Measurements from ENCODE around the gene KSR1. TPM values are rescaled to one million over a fixed set of nuclear protein-coding genes. Genes with fewer than 3 reads are reported as not detected.

Gene KSR1
- total RNA-seq, 1 donor from 2014 or later: 59.6 TPM

DNA sequence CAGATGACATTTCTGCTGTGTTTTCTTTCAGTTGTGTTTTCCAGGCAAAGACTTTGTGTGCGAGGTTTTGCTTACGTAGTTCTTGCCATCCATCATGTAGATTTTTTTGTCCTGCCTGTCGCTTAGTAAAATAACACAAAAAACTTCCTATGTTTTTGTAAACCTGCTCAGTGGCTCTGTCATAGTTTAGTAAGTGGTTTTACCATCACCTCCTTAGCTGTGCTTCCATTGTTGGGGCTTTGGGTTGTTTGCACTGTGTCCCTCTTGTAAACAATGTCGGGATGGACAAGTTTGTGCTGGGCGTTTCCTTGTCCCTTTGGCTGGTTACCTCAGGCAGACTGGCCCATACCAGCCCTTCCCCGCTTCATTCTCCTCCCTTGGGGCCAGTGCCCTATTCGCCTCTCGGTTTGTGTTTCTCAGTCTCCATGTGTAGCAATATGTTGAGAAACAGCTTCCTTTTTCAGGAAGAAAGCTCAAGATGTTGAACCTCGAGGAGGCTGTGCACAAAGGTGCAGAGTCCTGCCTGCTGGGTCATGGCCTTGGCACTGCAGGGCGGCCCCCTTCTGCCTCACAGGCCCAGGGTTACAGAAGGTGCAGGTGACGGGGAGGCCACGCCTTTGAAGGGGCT, 74.6 kb downstream of the KSR1 start:
- ATAC-seq (peak; percentile 74 to 82), DNase-seq (peak; percentile 83)
- Histone ChIP-seq H3K36me3 (no peaks in the 10 kb centered on the region), H3K9me3 (no peaks in the 10 kb centered on the region), H3K27ac (peak overlapping the region; percentile 82), H3K4me1 (peaks cover 88% of the 10 kb centered on the region), H3K27me3 (ENCODE audit: low read depth) (no peaks in the 10 kb centered on the region), H3K4me3 (no peak overlapping the region)
- TF ChIP-seq, protein P1, sequence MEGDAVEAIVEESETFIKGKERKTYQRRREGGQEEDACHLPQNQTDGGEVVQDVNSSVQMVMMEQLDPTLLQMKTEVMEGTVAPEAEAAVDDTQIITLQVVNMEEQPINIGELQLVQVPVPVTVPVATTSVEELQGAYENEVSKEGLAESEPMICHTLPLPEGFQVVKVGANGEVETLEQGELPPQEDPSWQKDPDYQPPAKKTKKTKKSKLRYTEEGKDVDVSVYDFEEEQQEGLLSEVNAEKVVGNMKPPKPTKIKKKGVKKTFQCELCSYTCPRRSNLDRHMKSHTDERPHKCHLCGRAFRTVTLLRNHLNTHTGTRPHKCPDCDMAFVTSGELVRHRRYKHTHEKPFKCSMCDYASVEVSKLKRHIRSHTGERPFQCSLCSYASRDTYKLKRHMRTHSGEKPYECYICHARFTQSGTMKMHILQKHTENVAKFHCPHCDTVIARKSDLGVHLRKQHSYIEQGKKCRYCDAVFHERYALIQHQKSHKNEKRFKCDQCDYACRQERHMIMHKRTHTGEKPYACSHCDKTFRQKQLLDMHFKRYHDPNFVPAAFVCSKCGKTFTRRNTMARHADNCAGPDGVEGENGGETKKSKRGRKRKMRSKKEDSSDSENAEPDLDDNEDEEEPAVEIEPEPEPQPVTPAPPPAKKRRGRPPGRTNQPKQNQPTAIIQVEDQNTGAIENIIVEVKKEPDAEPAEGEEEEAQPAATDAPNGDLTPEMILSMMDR (IDR thresholded peaks at IDR 0.05): no peak
- intact Hi-C loops (cut with DNase I): no loop called here

DNA sequence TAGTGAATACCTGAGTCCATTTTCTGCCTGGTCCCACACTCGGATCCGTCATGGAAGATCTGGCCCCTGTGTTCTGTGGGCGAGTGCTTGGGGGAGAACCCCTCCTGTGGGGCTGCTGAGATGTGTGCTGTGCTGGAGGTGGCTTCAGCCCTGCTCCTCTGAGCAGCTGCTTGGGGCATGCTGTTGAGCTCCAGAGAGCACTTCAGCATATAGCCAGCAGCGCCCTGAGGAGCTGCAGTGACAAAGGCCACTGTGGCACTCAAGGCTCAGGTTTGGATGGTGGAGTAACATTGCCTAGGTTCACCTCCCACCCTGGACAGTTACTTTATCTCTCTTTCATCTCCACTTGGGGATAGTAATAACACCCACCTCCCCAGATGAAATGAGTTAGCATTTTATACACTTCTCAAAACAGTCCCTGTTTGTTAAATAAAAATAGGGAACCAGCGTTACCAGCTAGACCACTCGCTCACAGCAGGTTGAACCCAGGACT, 75.3 kb downstream of the KSR1 start:
- no peak overlapping the region for H3K4me3 ChIP-seq
- DNase-seq: no peak
- peak; percentile 9 to 10 for ATAC-seq
- peaks cover 88% of the 10 kb centered on the region for H3K4me1 ChIP-seq
- H3K27me3 ChIP-seq (ENCODE audit: low read depth): no peaks in the 10 kb centered on the region
- H3K9me3 ChIP-seq: no peaks in the 10 kb centered on the region
- peak overlapping the region; percentile 82 for H3K27ac ChIP-seq
- TF ChIP-seq, protein P1 (IDR thresholded peaks at IDR 0.05): no peak
- intact Hi-C loops (cut with DNase I): no loop called here
- H3K36me3 ChIP-seq: no peaks in the 10 kb centered on the region

DNA sequence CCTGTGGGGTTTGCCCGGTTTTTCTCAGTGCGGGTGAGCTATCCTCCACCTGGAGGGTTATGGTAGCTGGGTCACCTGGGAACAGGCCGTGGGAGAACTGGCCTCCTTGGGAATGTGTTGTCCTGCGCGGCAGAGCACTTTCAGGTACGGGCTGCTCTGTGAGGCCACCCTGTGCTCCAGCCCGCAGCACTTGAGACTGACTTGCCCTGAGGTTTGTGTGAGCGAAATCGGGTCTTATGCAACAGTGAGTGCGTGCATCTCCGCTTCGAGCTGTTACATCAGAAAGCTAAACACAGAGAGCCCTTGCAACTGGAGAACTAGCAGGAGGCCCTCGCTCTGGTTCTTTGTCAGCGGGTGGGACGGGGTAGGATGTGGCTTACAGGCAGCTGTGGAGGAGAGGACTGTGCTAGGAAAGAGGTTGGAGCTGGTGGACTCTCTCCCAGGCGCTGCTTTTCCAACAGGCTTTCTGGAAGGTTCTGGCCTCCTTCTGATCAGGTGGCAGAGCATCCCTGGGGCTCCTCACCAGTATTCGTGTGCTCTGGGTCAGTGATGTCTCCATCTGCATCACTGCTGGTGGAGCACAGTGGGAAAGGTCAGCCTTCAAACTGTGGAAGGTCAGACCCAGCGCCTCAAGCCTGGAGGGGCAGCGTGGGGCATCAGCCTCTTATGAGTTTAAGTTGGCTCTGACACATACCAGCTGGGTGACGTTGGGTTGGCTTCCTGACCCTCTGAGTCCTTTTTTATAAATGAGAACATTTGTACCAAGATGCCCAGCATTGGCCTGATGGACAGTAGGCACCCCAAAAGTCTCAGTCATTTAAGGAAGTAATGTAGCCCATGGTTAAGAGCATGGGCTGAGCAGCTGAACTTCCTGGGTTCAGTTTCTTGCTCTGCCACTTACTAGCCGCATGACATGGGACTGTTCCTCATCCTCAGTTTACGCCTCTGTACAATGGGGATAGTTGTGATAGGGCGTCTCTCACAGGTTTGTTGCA, 76.3 kb downstream of the KSR1 start:
- TF ChIP-seq, protein P1 (IDR thresholded peaks at IDR 0.05): no peak
- Histone ChIP-seq H3K36me3 (no peaks in the 10 kb centered on the region), H3K9me3 (no peaks in the 10 kb centered on the region), H3K27ac (peak overlapping the region; percentile 82), H3K4me3 (no peak overlapping the region), H3K27me3 (ENCODE audit: low read depth) (no peaks in the 10 kb centered on the region), H3K4me1 (peaks cover 89% of the 10 kb centered on the region)
- ATAC-seq (peak; percentile 87 to 89), DNase-seq (peak; percentile 92)
- intact Hi-C loops (cut with DNase I): no loop called here

GRCh38 chr17:27533874-27534815, 77.9 kb downstream of the KSR1 start:
- DNase-seq (no peak), ATAC-seq (no peak)
- Histone ChIP-seq H3K27ac (no peak overlapping the region), H3K27me3 (ENCODE audit: low read depth) (no peaks in the 10 kb centered on the region), H3K9me3 (no peaks in the 10 kb centered on the region), H3K4me3 (no peak overlapping the region), H3K36me3 (no peaks in the 10 kb centered on the region), H3K4me1 (peaks cover 89% of the 10 kb centered on the region)
- intact Hi-C loops (cut with DNase I): no loop called here
- TF ChIP-seq, protein P1 (IDR thresholded peaks at IDR 0.05): no peak
